Fibroblast of skin of abdomen (primary cell): ENCODE results near the gene ELAVL4.

Experiments
- DNase-seq: peaks from one replicate; pipeline ENCODE4 v3.0.0-alpha.2; 2013

Gene ELAVL4

GRCh38 chr1:50180367-50180766 is 71.6 kb downstream of the ELAVL4 start:
- no peak for DNase-seq

DNA sequence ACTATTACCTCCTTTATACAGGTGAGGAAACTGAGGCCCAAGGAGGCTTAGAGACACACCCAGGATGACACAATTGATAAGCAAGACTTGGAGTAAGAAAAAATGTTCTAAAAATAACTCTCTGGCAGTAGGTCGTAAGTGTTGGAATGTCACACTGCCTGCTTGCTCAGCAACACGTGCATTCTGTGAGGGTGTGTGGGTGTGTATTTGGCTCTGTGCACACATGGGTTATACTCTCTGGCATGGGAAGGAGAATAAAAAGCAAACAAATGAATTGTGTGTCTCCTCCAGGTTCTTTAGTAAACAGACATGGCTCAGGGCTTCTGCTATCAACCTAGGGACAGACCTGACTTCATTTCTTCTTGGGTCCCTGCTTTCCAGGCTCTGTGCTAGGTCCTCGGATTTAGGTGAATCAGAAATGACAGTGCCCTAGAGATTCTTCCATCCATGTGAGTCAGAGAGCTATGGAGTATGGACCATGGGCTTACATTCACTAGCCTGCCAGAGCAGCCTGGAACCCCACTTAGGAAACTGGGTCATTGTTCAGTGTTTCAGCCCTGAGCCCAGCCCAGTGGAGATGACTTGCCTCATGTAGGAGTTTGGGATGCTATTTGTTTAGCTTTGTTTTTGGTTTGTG is 72.4 kb downstream of the ELAVL4 start:
- no peak for DNase-seq

- DNase-seq, result no peak
These were observed 74.8 kb downstream of the ELAVL4 start for GRCh38 chr1:50183378-50184133.

- DNase-seq, result no peak
These were observed 80.6 kb downstream of the ELAVL4 start for GRCh38 chr1:50189369-50189768.

DNA sequence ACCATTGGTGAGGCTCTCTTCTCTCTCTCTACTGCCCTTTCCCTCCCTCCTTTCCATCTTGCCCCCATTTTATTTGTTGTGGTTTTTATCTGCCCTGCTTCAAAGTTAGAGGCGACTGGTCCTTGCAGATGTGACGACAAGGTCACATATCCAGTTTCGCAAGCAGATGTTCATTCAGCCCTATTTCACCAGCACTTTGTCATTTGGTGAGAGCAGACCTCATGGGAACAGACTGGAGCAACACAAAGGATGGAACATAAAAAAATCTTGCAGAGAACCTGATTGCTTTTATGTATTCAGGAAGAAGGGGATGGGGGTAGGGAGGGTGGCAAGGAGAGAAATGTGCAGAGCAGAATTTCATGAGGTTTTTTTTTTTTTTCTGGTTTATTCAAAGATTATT is 84.3 kb downstream of the ELAVL4 start:
- DNase-seq, result no peak

DNA sequence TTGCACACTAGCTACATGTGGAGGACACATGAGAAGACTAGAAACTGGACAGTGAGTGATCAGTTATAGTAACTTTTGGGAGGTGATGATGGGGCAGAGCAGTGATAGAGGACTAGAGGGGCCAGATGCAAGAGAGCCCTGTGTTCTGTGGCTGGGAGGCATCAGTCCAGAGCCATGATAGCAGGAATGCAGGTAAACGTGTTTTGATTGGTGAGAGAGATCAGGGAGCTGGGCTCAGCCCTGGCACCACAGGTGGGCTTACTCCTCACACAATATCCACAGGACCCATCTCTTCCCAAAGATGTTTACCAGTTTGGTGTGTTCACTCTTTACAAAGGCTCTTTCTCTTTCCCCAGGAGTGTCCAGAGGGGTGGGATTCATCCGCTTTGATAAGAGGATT is 86.5 kb downstream of the ELAVL4 start:
- no peak for DNase-seq

GRCh38 chr1:50196081-50196480 is 87.4 kb downstream of the ELAVL4 start:
- no peak for DNase-seq

DNA sequence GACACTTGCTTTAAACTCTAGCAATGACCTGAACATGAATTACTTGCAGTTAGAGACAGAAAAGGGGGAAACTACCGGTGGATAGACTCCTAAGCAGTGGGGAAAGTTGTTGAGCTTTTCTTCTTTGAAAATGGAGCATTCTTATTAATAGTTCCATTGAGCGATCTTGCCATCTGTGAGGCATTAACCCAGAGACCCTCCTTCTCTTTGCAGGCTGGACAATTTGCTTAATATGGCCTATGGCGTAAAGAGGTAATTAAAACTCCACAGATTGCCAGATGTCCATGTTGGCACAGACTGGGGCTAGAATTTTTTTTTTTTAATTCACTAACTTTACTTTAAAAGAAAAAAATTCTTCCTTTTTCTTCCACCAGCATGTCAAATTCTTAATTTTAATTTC is 88.5 kb downstream of the ELAVL4 start:
- no peak for DNase-seq

- DNase-seq, result no peak
These were observed 99.6 kb downstream of the ELAVL4 start for GRCh38 chr1:50208315-50208714.

DNA sequence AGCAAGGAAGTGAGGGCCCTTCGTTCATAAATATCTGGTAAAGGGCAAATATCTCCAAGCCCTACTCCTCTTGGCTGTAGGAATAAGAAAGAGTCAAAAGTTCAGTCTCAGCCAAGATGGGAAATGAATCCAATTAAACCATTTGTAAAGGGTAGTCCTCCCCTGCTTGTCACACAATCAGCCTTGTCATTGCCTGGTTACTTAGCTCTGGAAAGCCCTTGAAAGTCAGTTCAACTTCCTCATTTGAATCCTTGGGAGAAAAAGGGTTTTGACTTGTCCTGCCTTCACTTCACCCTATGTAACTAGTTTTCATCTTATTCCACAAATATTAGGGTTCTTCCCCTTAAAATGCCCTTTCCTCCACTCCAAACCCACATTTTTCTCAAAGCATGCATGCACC is 100.0 kb downstream of the ELAVL4 start:
- DNase-seq, result no peak

DNA sequence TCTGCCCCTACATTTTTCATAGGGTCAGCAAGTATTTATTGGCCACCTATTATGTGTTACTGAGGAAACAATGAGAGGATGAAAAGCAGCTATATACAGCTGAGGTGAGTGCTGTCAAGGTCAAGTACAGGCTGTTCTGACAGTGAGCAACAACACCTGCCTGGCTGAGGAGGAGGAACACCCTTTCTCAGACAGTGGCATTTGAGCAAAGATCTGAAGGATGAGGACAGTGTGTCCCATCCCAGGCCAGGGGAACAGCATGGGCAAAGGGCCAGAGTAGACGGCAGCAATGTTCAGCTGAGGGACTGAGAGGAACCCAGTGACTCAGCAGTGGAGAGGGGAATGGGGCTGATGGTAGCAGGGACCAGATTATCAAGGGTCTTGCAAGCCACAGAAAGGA is 101.0 kb downstream of the ELAVL4 start:
- no peak for DNase-seq

GRCh38 chr1:50213505-50213904 is 104.8 kb downstream of the ELAVL4 start:
- DNase-seq, result no peak

DNA sequence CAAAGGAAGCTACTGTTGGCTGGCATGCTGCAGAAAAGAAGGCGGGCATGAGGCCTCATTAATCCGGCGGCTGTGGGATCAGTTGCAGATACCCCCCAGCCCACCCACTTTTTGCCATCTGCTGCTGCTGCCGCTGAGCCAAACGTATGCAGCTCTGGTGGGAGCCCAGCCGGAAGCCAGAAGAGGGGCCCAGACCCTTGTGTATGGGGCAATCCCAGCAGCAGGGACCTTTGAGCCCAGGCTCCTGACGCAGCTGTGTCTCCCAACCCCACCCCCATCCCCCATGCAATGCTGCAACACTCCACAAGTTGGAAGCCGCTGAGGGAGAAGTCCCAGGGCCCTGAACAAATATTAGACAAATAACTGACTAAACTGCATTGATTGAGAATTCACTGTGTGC is 106.0 kb downstream of the ELAVL4 start:
- DNase-seq, result no peak

- no peak for DNase-seq
These were observed 109.8 kb downstream of the ELAVL4 start for GRCh38 chr1:50218344-50219120.

DNA sequence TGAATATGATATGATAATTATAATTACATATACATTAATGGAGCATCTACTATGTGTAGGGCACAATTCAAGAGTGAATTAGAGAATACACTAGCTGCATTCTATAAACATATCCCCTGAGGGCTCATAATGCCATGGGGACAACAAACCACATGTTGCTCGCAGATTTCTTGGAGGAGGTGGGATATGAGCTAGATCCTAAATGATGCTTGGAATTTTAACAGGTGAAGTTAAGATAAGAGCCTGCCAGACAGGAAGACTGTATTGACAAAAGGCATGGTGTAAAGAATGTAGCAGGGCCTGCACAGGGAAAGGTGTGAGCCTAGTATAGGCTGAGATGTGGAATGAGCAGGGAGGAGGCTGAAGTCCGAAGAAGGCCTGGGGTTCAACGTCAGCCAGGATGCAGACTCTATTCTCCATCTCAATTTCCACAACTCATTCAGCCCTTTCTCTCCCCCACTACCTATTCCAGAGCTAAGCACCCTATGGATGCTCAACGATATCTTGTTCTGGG is 120.2 kb downstream of the ELAVL4 start:
- DNase-seq, result no peak

DNA sequence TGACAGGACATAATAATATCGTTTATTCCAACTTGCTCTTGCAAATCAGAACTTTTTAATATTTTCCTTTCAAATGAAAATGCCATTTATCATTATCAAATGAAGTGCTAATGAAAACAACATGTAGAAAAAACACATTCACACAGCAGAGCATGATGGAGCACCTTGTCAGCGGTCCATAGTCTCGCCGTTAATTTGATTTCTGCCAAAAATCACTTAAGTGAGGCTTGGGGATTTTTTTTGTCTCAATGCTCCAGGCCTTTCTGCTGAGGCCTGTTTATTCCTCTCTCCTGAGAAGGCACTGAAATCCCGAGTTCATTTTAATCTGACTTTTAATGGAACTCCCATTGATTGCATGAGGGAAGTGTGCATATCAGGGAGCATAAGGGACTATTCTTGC is 122.5 kb downstream of the ELAVL4 start:
- no peak for DNase-seq

GRCh38 chr1:50232336-50232735 is 123.6 kb downstream of the ELAVL4 start:
- no peak for DNase-seq

GRCh38 chr1:50236656-50237055 is 127.9 kb downstream of the ELAVL4 start:
- no peak for DNase-seq

GRCh38 chr1:50237056-50237455 is 128.3 kb downstream of the ELAVL4 start:
- DNase-seq, result no peak

- no peak for DNase-seq
These were observed 135.2 kb downstream of the ELAVL4 start for GRCh38 chr1:50243939-50244338.

- no peak for DNase-seq
These were observed 138.1 kb downstream of the ELAVL4 start for GRCh38 chr1:50246869-50247268.

GRCh38 chr1:50251702-50252101 is 143.0 kb downstream of the ELAVL4 start:
- no peak for DNase-seq

DNA sequence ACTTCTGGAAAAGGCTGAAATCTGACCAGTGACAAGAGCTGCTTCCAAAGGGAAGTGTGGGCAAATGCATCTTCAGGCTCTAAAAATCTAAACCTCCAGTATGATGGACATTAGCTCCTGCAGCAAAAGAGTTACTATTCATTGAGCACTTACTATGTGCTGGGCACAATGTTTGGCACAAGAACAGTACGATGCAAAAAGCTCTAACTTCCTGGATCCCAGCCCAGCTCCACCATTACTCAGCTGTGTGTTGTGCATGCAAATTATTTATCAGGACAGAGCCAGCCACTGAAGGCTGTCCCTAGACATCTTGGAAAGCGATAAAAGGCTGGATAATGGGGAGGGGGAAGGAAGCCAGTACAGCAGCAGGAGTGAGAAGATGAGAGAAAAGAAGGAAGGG is 143.5 kb downstream of the ELAVL4 start:
- no peak for DNase-seq
